H7 (cell line): ENCODE results near the gene ARMC2. TPM values are rescaled to one million over a fixed set of nuclear protein-coding genes. Genes with fewer than 3 reads are reported as not detected.
A peak's percentile ranks its signal among the peaks of the same experiment; 100 is the strongest.

Experiments
- DNase-seq: peaks from one replicate; pipeline ENCODE4 v3.0.0; 2012
- H3K27me3 ChIP-seq: 2 replicates; pipeline ENCODE4 v1.6.0; 2011; ENCODE audit warnings: mild to moderate bottlenecking, low read length; ENCODE audit not compliant: control insufficient read depth, insufficient read depth
- H3K36me3 ChIP-seq: replicated peaks from 2 replicates; pipeline ENCODE4 v1.5.1; 2011; ENCODE audit warnings: low read length; ENCODE audit not compliant: control insufficient read depth, insufficient read depth
- H3K4me3 ChIP-seq: 2 replicates; pipeline ENCODE4 v1.5.1; 2011; ENCODE audit warnings: low read depth, mild to moderate bottlenecking, control low read depth, low read length, moderate library complexity; ENCODE audit not compliant: insufficient read depth
- total RNA-seq: library from RNA; depleted of rRNA; stranded (reverse); fragments of >200 nt; shearing (Covaris generic); gene quantifications from 2 replicates; pipeline ENCODE4 v1.2.3, GENCODE V29; 2014; rRNA removed

Gene ARMC2
- total RNA-seq, result 1.3 and 2.6 TPM in 2 replicates

GRCh38 chr6:108848116-108848868 is at the start of gene ARMC2:
Gene ARMC2 (plus strand): TSS chr6:108848422. CDS start chr6:108854268, 5,846 bp downstream.
- Histone ChIP-seq H3K36me3 (no peaks in the 10 kb centered on the region), H3K27me3 (no peaks in the 10 kb centered on the region), H3K4me3 (peak within 1 kb of the TSS; percentile 84)
- DNase-seq, result peak; percentile 96

GRCh38 chr6:108798670-108799353 is 49.4 kb upstream of the ARMC2 start:
- no peaks in the 10 kb centered on the region for H3K27me3 ChIP-seq
- H3K36me3 ChIP-seq, result no peaks in the 10 kb centered on the region
- no peak overlapping the region for H3K4me3 ChIP-seq
- no peak for DNase-seq

- no peak for DNase-seq
- Histone ChIP-seq H3K4me3 (no peak overlapping the region), H3K27me3 (no peaks in the 10 kb centered on the region), H3K36me3 (no peaks in the 10 kb centered on the region)
These were observed 48.9 kb upstream of the ARMC2 start for GRCh38 chr6:108799354-108799717.

- no peak for DNase-seq
- no peaks in the 10 kb centered on the region for H3K36me3 ChIP-seq
- H3K4me3 ChIP-seq, result no peak overlapping the region
- H3K27me3 ChIP-seq, result no peaks in the 10 kb centered on the region
These were observed 48.4 kb upstream of the ARMC2 start for GRCh38 chr6:108799791-108800190.

- DNase-seq, result no peak
- no peak overlapping the region for H3K4me3 ChIP-seq
- no peaks in the 10 kb centered on the region for H3K36me3 ChIP-seq
- no peaks in the 10 kb centered on the region for H3K27me3 ChIP-seq
These were observed 47.8 kb upstream of the ARMC2 start for GRCh38 chr6:108800427-108800864.

- no peak overlapping the region for H3K4me3 ChIP-seq
- H3K36me3 ChIP-seq, result no peaks in the 10 kb centered on the region
- H3K27me3 ChIP-seq, result no peaks in the 10 kb centered on the region
- DNase-seq, result no peak
These were observed 46.9 kb upstream of the ARMC2 start for GRCh38 chr6:108801366-108801765.

GRCh38 chr6:108803982-108804490 is 44.2 kb upstream of the ARMC2 start:
- Histone ChIP-seq H3K27me3 (no peaks in the 10 kb centered on the region), H3K4me3 (no peak overlapping the region), H3K36me3 (no peaks in the 10 kb centered on the region)
- no peak for DNase-seq

GRCh38 chr6:108804956-108805355 is 43.3 kb upstream of the ARMC2 start:
- Histone ChIP-seq H3K4me3 (no peak overlapping the region), H3K36me3 (no peaks in the 10 kb centered on the region), H3K27me3 (no peaks in the 10 kb centered on the region)
- DNase-seq, result no peak

- no peaks in the 10 kb centered on the region for H3K27me3 ChIP-seq
- no peak overlapping the region for H3K4me3 ChIP-seq
- no peak for DNase-seq
- no peaks in the 10 kb centered on the region for H3K36me3 ChIP-seq
These were observed 42.5 kb upstream of the ARMC2 start for GRCh38 chr6:108805611-108806167.

GRCh38 chr6:108806171-108806570 is 42.1 kb upstream of the ARMC2 start:
- H3K27me3 ChIP-seq, result no peaks in the 10 kb centered on the region
- DNase-seq, result no peak
- H3K4me3 ChIP-seq, result no peak overlapping the region
- H3K36me3 ChIP-seq, result no peaks in the 10 kb centered on the region

GRCh38 chr6:108806665-108807064 is 41.6 kb upstream of the ARMC2 start:
- no peaks in the 10 kb centered on the region for H3K27me3 ChIP-seq
- no peak for DNase-seq
- H3K4me3 ChIP-seq, result no peak overlapping the region
- H3K36me3 ChIP-seq, result no peaks in the 10 kb centered on the region

- H3K4me3 ChIP-seq, result no peak overlapping the region
- DNase-seq, result no peak
- no peaks in the 10 kb centered on the region for H3K36me3 ChIP-seq
- no peaks in the 10 kb centered on the region for H3K27me3 ChIP-seq
These were observed 40.3 kb upstream of the ARMC2 start for GRCh38 chr6:108807928-108808327.

- Histone ChIP-seq H3K4me3 (no peak overlapping the region), H3K36me3 (no peaks in the 10 kb centered on the region), H3K27me3 (no peaks in the 10 kb centered on the region)
- DNase-seq, result no peak
These were observed 39.0 kb upstream of the ARMC2 start for GRCh38 chr6:108809211-108809610.

- Histone ChIP-seq H3K27me3 (no peaks in the 10 kb centered on the region), H3K4me3 (no peak overlapping the region), H3K36me3 (no peaks in the 10 kb centered on the region)
- no peak for DNase-seq
These were observed 38.1 kb upstream of the ARMC2 start for GRCh38 chr6:108810057-108810643.
